Hepatocyte (in vitro differentiated cells): ENCODE data around the gene CD9. TPM values are rescaled to one million over a fixed set of nuclear protein-coding genes. Genes with fewer than 3 reads are reported as not detected.

Experiments used
- DNase-seq: peaks from one replicate; pipeline ENCODE4 v3.0.0-alpha.2; 2016; ENCODE audit warnings: low spot score
- H2AFZ ChIP-seq: fragments of 200-600 bp; sonication (generic); 2 replicates; pipeline ENCODE4 v1.6.0; 2016; ENCODE audit warnings: antibody characterized with exemption, mild to moderate bottlenecking
- H3K27ac ChIP-seq: fragments of 200-600 bp; sonication (generic); 2 replicates; pipeline ENCODE4 v1.5.1; 2016; ENCODE audit warnings: mild to moderate bottlenecking
- H3K27me3 ChIP-seq: fragments of 200-600 bp; sonication (generic); 2 replicates; pipeline ENCODE4 v1.6.1; 2016
- H3K36me3 ChIP-seq: fragments of 200-600 bp; sonication (generic); replicated peaks from 2 replicates; pipeline ENCODE4 v1.5.1; 2016; ENCODE audit warnings: low read depth; ENCODE audit not compliant: insufficient read depth
- H3K4me1 ChIP-seq: fragments of 200-600 bp; sonication (generic); 2 replicates; pipeline ENCODE4 v1.5.1; 2016; ENCODE audit warnings: mild to moderate bottlenecking, moderate library complexity; ENCODE audit not compliant: insufficient read depth
- H3K4me2 ChIP-seq: fragments of 200-600 bp; sonication (generic); 2 replicates; pipeline ENCODE4 v1.6.0; 2016
- H3K4me3 ChIP-seq: fragments of 200-600 bp; sonication (generic); 2 replicates; pipeline ENCODE4 v1.5.1; 2016; ENCODE audit warnings: mild to moderate bottlenecking
- H3K79me2 ChIP-seq: fragments of 200-600 bp; sonication (generic); 2 replicates; pipeline ENCODE4 v1.6.0; 2017; ENCODE audit warnings: mild to moderate bottlenecking
- H3K9me2 ChIP-seq: fragments of 200-600 bp; sonication (generic); replicated peaks from 2 replicates; pipeline ENCODE4 v1.6.0; 2017; ENCODE audit warnings: mild to moderate bottlenecking; ENCODE audit not compliant: insufficient read depth
- H3K9me3 ChIP-seq: fragments of 200-600 bp; sonication (generic); 2 replicates; pipeline ENCODE4 v1.5.1; 2016; ENCODE audit warnings: low read depth, mild to moderate bottlenecking
- H4K20me1 ChIP-seq: fragments of 200-600 bp; sonication (generic); 2 replicates; pipeline ENCODE4 v1.6.0; 2016; ENCODE audit warnings: mild to moderate bottlenecking; ENCODE audit not compliant: insufficient read depth, poor library complexity, severe bottlenecking
- EZH2 ChIP-seq: fragments of 200-600 bp; sonication (generic); IDR thresholded peaks from 2 replicates; pipeline ENCODE4 v1.6.1; 2016; ENCODE audit warnings: antibody characterized with exemption, mild to moderate bottlenecking, borderline replicate concordance
- EZH2phosphoT487 ChIP-seq: fragments of 200-600 bp; sonication (generic); IDR thresholded peaks from one replicate; pipeline ENCODE4 v1.6.1; 2018; ENCODE audit warnings: antibody characterized with exemption, mild to moderate bottlenecking, low read depth, moderate library complexity; ENCODE audit not compliant: unreplicated experiment, severe bottlenecking
- WGBS: methylation state at CpG from one replicate; pipeline ENCODE4 v1.1.6; 2016; ENCODE audit warnings: low lambda C conversion rate; ENCODE audit errors: missing lambda C conversion rate; 5-methylcytosine and 5-hydroxymethylcytosine counted together
- polyA plus RNA-seq: library from polyadenylated mRNA; unstranded; fragments of >200 nt; fragmentation: Nextera tagmentation; extraction: Ambion mirVana; gene quantifications from 2 replicates; pipeline ENCODE4 v1.2.1, GENCODE V29; 2016
- total RNA-seq: library from RNA; depleted of rRNA; stranded (reverse); fragments of >200 nt; gene quantifications from 2 replicates; pipeline ENCODE4 v1.2.3, GENCODE V29; 2014
- TF ChIP-seq, protein P1 (sequence below): fragments of 200-600 bp; sonication (generic); IDR thresholded peaks from 2 replicates; pipeline ENCODE4 v1.5.1; 2016; ENCODE audit warnings: antibody characterized with exemption, mild to moderate bottlenecking; ENCODE audit not compliant: poor library complexity

The CD9 gene
- total and polyA plus RNA-seq, 2 experiments from 2014 or later: 117 to 188 TPM

GRCh38 chr12:6178981-6179761 lies 21.0 kb upstream of the CD9 start:
- Histone ChIP-seq H3K27ac (no peak overlapping the region), H2AFZ (no peak overlapping the region), H4K20me1 (no peaks in the 10 kb centered on the region), H3K79me2 (no peaks in the 10 kb centered on the region), H3K36me3 (no peaks in the 10 kb centered on the region), H3K9me2 (no peaks in the 10 kb centered on the region), H3K4me1 (peaks cover 26% of the 10 kb centered on the region), H3K4me2 (no peak overlapping the region), H3K27me3 (no peaks in the 10 kb centered on the region), H3K4me3 (no peak overlapping the region), H3K9me3 (no peaks in the 10 kb centered on the region)
- 62% methylated on average over 10 of the region's 10 CpGs for WGBS
- no peak for TF ChIP-seq EZH2phosphoT487
- TF ChIP-seq, protein P1, sequence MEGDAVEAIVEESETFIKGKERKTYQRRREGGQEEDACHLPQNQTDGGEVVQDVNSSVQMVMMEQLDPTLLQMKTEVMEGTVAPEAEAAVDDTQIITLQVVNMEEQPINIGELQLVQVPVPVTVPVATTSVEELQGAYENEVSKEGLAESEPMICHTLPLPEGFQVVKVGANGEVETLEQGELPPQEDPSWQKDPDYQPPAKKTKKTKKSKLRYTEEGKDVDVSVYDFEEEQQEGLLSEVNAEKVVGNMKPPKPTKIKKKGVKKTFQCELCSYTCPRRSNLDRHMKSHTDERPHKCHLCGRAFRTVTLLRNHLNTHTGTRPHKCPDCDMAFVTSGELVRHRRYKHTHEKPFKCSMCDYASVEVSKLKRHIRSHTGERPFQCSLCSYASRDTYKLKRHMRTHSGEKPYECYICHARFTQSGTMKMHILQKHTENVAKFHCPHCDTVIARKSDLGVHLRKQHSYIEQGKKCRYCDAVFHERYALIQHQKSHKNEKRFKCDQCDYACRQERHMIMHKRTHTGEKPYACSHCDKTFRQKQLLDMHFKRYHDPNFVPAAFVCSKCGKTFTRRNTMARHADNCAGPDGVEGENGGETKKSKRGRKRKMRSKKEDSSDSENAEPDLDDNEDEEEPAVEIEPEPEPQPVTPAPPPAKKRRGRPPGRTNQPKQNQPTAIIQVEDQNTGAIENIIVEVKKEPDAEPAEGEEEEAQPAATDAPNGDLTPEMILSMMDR: peak; percentile 3
- TF ChIP-seq EZH2: no peak
- DNase-seq: no peak

DNA sequence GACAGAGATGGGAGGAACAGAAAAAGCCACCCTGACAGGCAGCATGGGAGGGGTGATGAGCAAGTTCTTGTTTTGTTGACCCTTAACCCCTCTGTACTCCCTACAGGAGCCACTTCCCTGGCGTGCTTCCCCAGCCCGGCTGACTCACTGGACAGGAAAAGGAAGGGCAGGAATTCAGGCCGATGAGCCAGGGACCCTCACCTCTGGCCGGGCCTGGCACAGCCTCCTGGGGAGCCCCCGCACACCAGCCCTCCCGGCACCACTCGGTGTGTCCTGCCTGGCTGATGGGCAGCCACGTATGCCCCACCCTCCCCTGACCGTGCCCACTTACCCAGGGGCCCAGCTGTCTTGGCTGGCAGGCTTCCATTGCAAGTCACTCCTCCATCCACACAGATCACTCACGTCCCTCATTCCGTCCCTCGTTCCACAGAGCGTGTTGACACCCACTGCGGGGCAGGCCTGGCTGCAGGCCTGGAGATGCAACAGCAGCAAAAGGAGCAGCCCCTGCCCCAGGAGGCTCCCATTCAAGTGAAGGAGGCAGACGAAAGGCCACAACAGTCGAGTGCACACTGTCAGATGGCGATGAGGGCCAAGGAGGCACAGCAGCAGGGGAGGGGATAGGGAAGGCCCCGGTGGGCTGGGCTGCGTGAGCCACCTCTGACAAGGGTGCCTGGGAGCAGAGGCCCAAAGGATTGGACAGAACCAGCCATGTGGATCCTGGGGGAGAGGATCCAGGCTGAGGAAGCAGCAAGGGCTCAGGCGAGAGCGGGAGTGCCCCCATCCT lies 19.7 kb upstream of the CD9 start:
- Histone ChIP-seq H3K27me3 (no peaks in the 10 kb centered on the region), H3K9me3 (no peaks in the 10 kb centered on the region), H4K20me1 (no peaks in the 10 kb centered on the region), H3K4me3 (no peak overlapping the region), H3K79me2 (no peaks in the 10 kb centered on the region), H3K27ac (no peak overlapping the region), H3K4me1 (peaks cover 26% of the 10 kb centered on the region), H2AFZ (no peak overlapping the region), H3K9me2 (no peaks in the 10 kb centered on the region), H3K4me2 (no peak overlapping the region), H3K36me3 (no peaks in the 10 kb centered on the region)
- TF ChIP-seq EZH2 (no peak), EZH2phosphoT487 (no peak)
- TF ChIP-seq, protein P1: no peak
- 87% methylated on average over 18 of the region's 21 CpGs for WGBS
- DNase-seq: peak; percentile 48

DNA sequence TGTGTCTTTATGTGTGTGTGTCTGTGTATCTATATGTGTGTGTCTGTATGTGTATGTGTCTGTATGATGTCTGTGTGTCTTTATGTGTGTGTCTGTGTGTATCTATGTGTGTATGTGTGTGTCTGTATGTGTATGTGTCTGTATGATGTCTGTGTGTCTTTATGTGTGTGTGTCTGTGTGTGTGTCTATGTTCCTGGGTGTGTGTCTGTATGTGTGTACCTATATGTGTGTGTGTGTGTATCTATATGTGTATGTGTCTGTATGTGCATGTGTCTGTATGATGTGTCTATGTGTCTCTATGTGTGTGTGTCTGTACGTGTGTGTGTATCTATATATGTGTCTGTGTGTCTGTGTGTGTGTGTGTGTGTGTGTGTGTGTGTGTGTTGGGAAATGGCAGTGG lies 19.0 kb upstream of the CD9 start:
- Histone ChIP-seq H3K36me3 (no peaks in the 10 kb centered on the region), H2AFZ (no peak overlapping the region), H3K27ac (peak overlapping the region; percentile 87), H4K20me1 (no peaks in the 10 kb centered on the region), H3K27me3 (no peaks in the 10 kb centered on the region), H3K9me2 (no peaks in the 10 kb centered on the region), H3K4me2 (no peak overlapping the region), H3K4me3 (no peak overlapping the region), H3K9me3 (no peaks in the 10 kb centered on the region), H3K79me2 (no peaks in the 10 kb centered on the region), H3K4me1 (peaks cover 26% of the 10 kb centered on the region)
- no peak for TF ChIP-seq EZH2
- TF ChIP-seq, protein P1: no peak
- TF ChIP-seq EZH2phosphoT487: no peak
- DNase-seq: no peak
- 100% methylated on average over 1 of the region's 1 CpG for WGBS
